ENCODE results near the gene NFKBIB.
A peak's percentile ranks its signal among the peaks of the same experiment; 100 is the strongest.

NFKBIB gene

DNA sequence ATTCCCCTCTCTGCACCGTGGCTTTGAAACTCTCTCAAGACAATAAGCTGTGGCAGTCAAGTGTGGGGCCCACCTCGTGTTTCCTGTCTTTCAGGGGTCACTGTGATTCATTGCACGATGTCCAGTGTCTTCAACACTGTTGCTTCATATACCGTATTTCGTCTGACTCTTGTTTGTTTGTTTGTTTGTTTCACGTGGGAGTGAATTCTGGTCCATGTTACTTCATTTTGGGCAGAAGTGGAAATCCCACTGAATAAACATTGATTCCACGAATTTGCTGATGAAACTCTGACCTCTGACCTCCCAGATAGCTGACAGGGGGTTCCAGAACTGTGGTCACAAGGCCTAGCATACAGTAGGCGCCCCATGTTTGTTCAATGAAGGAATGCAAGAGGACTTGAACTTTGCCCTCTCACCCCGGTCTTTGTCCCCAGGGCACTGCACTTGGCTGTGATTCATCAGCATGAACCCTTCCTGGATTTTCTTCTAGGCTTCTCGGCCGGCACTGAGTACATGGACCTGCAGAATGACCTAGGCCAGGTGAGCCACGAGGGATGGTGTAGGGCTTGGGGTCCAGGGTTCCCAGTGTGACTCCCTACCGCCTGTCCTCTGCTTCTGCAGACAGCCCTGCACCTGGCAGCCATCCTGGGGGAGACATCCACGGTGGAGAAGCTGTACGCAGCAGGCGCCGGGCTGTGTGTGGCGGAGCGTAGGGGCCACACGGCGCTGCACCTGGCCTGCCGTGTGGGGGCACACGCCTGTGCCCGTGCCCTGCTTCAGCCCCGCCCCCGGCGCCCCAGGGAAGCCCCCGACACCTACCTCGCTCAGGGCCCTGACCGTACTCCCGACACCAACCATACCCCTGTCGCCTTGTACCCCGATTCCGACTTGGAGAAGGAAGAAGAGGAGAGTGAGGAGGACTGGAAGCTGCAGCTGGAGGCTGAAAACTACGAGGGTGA lies 5.1 kb downstream of the NFKBIB start:
- no peak for DNase-seq (ENCODE audit: low spot score)

DNA sequence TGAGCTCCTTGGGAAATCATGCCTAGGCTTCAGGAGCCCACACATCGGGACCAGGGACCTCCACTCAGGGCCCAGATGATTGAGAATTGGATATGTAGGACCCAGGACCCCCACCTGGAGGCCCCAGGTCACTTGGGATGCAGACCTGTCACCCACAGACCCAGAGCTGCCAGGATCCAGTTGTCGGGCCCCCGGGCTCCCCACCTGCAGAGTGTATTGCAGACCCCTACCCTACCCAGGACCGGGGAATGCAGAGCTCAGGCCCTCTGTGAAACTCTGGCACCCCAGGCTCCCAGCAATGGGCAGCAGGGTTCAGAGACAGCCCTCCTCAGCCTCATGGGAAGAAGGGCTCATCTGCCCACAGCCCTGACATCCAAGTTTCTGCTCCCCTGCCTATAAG lies 5.9 kb downstream of the NFKBIB start:
- no peak for DNase-seq (ENCODE audit: low spot score)

DNA sequence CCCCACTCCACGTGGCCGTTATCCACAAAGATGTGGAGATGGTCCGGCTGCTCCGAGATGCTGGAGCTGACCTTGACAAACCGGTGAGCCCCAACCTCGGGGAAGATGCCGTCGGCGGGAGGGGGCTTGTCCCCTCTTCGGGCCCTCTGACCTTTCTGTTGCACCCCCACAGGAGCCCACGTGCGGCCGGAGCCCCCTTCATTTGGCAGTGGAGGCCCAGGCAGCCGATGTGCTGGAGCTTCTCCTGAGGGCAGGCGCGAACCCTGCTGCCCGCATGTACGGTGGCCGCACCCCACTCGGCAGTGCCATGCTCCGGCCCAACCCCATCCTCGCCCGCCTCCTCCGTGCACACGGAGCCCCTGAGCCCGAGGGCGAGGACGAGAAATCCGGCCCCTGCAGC lies 7.5 kb downstream of the NFKBIB start:
- no peak for DNase-seq (ENCODE audit: low spot score)

DNA sequence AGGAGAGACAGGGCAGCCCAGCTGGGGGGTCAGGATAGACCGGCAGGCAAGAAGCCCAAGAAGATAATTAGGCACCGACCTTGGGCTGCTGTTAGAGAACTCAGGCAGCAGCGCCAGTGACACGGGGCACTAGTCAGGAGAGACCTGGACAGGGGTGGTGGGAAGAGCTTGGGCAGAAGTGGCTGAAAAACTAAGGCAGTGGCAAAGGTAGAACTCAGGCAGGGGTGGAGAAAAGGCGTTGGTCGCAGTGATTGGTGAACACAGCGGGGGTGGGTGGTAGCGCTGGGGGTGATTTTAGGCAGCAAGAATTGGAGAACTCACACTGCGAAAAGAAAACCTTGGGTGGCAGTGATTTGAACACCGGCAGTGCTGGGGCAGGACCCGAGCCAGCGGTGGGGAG lies 7.9 kb downstream of the NFKBIB start:
- no peak for DNase-seq (ENCODE audit: low spot score)

DNA sequence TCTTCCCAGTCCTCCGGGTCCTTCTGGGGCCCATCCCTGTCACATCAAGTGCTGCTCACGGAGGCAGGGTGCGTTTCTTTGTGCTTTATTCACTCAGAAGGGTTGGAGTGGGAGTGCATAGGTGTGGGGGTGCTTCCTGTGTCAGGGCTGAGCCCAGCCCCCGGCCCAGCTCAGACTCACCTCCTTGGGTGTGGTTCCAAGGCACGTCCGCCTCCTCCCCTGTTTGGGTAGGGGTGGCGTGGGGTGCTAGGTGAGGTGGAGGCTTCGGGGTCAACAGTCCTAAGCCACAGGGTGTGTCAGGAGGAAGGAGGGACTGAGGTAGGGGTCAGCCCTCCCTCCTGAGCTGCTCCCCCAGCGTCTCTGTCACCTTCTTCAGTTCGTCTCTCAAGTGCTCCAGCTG lies 9.1 kb downstream of the NFKBIB start:
- DNase-seq (ENCODE audit: low spot score) = no peak

DNA sequence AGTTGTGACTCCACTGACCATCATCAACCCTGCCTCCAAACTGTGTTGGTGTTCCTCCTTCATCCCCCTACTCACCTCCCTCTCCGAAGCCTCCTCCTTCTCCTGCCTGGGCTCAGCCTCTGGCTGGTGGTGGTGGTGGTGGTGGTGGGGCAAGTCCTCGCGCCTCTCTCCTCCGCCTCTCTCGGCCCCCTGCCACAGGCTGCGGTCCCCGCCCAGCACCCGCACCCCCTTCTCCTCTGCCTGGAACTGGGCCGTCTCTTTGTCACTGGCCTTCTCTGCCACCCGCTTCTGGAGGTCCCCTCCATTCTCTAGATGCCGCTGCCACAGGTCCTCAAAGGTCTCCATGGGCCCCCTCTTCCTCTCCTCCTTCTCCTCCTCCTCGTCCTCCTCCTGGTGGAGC lies 10.7 kb downstream of the NFKBIB start:
- no peak for DNase-seq (ENCODE audit: low spot score)

DNA sequence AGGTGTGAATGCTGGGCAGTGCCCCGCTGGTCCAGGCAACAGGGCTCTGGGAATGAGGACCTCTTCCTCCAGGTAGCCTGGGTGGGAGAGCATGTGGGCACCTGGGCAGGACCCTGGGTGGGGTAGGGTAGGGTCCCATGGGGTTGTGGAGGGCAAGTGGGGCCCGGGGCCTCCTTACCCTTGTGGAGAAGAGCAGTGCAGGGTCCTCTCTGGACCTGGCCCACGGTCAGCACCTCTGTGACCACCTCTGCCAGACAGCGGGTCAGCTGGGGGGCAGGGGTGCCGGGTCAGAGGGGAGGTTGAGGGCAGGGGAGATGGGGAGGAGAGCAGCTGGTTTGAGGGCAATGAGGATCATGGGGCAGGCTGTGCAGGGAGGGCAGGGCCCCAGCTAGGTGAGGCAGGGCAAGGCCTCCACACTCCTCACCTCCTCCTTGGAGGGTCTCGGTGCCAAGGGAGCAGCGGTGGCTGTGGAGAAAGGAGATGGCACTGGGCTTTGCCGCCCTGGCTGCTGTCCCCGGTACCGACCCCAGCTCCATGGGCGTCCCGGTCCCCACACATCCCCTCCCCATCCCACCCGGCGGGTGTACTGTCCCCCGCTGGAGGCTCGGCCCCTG lies 11.7 kb downstream of the NFKBIB start:
- no peak for DNase-seq (ENCODE audit: low spot score)

DNA sequence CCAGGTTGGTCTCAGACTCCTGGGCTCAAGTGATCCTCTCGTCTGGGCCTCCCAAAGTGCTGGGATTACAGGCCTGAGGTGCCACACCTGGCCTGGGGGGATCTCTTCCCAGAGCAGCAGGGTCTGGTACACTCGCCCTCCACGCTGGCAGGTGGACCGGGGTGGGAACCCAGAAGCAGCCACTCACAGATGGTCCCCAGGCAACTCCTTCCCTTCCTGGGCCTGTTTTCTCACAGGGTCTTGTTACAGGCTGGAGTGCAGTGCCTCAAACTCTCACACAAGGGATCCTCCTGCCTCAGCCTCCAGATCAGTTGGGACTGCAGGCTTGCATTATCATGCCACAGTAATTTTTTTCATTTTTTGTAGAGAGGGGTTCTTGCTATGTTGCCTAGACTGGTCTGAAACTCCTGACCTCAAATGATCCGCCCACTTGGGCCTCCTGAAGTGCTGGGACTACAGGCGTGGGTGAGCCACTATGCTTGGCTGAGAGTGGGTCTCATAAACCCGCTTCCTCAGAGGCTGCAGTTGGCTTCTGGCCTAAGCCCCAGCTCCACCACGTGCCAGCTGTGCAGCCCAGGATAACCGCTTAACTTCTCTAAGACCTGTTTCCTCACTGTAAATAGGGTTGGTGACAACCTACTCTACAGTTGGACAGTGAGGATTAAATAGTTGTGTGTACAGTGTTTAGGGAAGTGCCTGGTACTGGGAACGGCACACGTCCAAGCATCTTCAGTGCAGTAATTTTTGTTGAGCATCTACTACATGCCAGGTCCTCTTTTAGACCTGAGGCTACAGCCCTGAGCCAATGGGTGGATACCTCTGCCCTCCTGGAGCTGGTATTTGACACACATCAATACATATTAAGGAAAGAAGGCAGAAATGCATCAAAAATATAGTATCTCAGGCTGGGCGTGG lies 13.1 kb downstream of the NFKBIB start:
- DNase-seq (ENCODE audit: low spot score) = no peak

DNA sequence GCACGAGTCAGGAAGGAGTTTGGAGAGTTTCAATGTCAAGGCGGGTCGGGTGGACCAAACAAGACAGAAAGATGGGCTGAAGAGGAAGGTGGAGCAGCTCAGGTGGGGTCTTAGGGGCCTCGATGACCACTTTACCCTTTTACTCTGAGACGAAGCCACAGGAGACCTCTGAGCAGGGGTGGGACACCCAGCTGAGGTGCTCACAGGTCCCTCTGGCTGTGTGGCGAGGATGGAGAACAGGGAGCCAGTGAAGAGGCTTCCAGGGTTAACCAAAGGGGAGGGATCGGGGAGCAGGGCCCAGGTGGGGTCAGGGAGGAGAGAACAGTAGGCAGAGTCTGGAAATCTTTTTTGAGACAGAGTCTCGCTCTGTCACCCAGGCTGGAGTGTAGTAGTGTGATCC lies 14.2 kb downstream of the NFKBIB start:
- DNase-seq (ENCODE audit: low spot score) = no peak

DNA sequence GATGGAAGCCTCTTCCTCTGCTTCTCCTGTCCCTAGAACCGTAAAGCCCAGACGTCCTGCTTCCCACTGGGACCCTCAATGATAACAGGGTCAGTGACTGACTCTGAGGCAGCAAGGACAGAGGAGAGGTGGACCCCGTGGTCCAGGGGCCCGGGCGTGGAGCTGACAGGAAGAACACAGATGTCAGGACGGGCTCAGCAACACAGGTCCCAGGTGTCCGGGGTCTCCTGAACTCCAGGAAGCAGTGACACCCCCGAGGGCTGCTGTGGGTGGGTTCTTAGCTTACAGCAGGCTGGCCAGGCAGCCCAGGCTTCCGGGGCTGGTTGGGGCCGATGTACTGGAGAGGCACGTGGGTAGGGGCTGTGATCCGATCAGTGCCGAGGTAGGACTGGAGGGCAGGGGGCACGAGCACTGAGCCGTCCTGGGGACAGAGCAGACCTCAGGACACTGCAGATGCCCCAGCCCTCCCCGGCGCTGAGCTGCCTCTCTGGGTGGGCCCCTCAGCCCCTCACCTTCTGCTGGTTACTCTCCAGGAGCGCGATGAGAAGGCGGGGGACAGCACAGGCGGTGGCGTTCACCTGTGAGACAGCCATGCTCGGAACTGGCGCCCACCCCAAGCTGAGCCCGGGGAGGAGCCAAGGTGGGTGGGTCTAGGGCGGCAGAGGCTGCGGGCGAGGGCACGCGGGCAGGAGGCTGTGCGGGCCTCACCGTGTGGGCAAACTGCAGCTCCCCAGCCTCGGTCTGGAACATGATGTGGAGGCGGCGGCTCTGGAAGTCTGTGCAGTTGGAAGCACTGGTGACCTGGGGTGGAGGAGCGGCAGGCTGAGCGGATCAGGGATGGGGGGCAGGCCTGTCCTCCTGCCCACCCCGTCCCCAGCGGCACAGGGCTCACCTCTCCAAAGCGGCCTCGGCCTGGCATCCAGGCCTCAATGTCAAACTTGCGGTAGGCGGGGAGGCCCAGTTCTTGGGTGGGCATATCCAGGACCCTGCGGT lies 15.9 kb downstream of the NFKBIB start:
- no peak for DNase-seq (ENCODE audit: low spot score)

DNA sequence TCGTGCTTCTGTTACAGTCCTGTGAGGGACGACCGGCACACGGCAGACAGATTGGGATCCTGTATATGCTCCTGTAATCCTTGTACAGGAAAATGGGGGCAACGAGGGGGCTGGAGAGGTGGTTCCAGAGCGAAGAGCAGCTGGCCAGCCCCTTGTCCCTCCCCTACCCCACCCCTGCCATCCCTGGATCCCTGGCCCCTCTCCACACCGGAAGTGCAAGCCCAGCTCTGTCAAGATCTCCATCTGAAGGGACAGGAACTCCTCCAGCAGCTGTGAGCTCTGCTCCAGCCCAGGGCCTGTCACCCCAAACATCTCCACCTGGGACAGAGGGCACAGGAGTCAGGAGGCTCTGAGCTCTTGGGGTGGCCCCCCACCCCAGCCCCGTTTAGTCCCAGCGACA lies 17.7 kb downstream of the NFKBIB start:
- no peak for DNase-seq (ENCODE audit: low spot score)

DNA sequence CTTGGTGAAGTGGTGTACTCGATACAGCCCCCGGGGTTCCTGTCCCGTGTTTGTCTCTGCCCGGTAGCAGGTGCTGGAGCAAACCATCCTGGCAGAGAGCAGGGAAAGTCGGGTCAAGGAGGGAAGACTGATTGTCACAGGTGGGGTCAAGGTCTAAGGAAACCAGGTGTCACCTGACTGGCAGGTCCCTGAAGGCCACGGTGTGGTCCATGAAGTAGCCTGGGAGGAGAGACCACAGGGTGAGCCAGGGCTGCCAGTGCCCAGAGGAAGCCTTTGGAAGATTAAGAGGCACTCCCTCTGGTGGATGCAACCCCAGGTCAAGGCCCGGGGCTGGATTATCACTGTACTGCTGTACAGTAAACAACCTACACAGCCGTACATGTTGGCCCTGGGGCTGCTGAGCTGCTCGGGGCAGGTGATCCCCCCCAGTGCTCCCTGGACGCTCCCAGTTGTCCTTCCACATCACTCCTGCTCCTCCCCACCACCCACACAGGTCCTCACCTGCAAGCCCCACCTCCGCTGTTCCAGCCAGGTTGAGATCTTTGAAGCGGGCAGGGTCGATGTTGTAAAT lies 18.2 kb downstream of the NFKBIB start:
- DNase-seq (ENCODE audit: low spot score) = peak; percentile 36

DNA sequence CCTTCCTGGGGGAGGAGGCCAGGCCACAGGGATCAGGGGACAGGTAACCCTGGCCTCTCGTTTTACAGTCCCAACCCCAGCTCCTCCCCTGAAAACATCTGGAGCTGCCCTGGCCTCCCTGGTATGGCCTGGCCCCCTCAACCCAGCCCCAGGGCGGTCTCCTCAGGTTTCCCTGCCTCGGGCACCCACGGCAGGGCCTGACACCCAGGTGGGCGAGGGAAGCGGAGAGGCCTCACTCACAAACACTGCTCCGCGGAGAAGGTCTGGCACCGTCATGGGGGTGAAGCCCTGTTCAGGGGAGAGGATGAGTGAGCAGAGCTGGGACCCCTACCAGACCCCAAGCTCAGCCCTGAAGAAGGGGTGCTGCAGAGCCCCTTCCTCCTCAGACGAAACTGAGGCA lies 18.8 kb downstream of the NFKBIB start:
- no peak for DNase-seq (ENCODE audit: low spot score)

DNA sequence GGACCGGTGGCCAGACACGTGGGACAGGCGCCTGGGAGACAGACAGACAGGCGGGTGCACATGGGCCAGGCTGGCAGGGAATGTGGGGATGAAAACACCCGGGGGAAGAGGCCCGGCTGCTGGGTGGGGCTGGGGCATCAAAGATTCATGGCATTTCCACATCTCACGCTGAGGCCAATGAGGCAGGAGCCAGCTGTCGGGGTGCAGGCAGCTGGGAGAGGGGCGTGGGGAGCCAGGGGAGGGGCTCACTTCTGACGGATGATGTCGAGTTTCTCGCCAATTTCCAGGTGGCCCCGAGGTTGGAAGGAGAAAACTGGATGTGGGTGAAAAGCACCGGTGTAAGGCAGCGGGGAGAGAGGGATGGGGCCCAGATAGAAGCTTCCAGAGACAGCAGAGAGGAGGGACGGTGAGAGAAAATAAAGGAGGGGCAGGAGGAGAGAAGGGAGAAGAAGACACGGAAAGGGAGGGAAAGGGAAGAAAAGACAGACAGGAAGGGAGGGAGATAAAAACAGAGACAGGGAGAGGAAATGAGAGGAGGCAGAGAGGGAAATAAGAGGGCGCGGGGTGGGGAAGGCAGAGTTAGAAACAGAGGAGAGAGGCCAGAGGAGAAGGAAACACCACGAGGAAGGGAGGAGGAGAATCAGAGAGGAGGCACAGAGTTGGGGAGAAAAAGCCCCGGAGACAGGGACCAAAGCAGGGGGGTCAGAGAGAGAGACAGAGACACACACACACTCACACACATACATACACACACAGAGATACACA lies 20.2 kb downstream of the NFKBIB start:
- DNase-seq (ENCODE audit: low spot score) = no peak

DNA sequence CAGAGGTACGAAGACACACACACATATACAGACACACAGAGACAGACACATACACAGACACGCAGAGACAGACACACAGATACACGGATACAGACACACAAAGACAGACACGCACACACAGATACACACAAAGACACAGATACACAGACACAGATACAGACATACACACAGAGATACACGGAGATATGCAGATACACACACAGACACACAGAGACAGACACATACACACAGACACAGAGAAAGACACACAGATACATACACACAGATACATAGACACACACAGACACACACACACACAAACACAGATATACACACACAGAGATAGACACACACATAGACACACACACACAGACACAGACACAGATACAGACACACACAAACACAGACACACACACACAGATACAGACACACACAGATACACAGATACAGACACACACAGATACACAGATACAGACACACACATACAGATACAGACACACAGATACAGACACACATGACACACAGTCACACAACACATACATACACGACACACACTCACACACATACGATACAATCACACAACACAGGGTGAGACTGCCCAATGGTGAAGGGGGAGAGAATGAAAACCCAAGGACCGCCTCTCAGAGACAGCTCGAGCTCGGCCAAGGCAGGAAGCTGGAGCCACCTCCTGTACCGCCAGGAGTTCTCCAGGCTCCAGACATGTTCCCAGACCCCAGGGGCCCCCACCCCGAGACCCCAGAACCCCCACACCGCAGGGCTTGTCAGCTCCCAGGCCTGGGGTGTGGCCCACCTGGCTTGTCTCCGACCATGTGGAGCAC lies 21.0 kb downstream of the NFKBIB start:
- DNase-seq (ENCODE audit: low spot score) = no peak

DNA sequence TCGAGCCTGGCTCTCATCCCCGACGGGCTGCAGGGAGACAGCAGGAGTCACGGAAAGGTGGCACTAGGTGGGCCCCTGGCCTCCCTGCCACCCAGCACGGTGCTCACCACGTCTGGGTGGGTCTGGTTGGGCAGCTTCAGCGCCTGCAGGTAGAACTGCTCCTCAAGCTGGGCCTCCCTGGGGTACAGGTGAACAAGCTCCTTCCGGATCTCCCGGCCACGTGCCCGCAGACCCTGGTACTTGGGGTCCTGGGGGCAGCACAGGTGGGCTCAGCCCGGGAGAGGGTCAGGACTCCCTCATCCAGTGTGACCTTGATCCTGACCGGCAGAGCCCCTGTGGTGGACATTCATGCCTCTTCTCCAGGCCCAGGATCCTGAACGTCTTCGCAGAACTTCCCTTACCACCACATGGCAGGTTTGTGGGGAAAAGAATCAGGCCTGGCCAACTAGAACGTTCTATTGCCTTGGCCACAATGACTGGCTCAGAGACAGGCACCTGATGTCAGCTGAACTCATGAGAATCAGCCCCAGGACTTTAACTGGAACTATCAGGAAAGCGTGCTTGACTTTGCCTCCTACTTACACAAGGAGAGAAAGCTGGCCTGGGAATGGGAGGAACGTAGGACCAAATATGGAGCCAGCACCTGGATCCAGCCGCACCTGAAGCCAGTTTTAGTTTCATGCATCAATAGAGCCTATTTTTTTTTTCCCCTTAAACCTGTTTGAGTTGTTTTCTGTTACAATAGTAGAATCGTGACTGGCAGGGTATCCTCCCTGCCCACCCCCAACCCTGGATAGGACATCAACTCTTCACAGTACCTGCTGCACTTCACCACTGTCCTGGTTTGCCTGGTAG lies 21.9 kb downstream of the NFKBIB start:
- DNase-seq (ENCODE audit: low spot score) = no peak

DNA sequence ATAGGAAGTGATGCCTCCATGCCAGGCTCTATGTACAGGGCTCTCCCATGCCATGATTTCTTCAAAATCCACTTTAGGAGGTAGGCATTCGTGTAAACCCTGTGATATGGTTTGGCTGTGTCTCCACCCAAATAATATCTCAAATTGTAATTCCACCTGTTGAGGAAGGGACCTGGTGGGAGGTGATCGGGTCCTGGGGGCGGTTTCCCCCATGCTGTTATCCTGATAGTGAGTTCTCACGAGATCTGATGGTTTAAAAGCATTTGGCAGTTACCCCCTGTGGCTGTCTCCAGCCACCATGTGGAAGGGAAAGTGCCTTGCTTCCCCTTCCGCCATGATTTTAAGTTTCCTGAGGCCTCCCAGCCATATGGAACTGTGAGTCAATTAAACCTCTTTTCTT lies 22.7 kb downstream of the NFKBIB start:
- no peak for DNase-seq (ENCODE audit: low spot score)

DNA sequence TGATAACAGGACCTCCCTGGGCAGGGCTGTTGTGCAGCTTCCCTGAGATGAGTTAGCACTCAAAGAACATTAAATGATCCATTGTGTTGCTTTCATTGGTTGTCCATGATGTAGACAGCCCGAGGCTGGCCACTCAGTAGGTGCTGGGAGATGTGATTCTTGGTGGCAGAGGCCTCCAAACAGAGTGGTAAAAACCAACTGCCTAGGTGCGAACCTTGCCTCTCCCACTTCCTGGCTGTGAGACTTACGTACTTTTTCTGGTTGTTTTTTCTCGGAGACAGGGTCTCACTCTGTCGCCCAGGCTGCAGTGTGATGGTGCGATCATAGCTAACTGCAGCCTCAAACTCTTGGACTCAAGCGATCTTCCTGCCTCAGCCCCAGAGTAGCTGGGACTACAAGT lies 24.6 kb downstream of the NFKBIB start:
- DNase-seq (ENCODE audit: low spot score) = no peak

Data from NAMALWA (cell line).